ENCODE data around the gene FFAR4.
"Not testable (repeated sequence)": the region's sequence is repeated elsewhere in the genome, so short reads cannot be mapped to it uniquely, and the experiment has no call there.

The FFAR4 gene

DNA sequence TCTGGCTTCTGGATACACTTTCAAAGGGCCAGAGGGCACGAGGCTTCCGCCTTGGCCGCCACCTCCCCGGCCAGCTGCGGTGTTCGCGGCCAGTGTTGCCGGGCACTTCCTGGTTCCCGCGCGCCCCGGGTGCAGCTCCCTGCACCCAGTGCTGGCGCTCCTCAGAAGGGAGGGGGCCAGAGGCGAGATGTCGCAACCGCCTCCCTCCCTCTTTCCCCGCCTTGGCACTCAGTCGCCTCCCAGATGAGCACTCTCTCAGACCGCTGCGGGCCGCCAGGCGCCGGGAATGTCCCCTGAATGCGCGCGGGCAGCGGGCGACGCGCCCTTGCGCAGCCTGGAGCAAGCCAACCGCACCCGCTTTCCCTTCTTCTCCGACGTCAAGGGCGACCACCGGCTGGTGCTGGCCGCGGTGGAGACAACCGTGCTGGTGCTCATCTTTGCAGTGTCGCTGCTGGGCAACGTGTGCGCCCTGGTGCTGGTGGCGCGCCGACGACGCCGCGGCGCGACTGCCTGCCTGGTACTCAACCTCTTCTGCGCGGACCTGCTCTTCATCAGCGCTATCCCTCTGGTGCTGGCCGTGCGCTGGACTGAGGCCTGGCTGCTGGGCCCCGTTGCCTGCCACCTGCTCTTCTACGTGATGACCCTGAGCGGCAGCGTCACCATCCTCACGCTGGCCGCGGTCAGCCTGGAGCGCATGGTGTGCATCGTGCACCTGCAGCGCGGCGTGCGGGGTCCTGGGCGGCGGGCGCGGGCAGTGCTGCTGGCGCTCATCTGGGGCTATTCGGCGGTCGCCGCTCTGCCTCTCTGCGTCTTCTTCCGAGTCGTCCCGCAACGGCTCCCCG is at the start of gene FFAR4:
Gene FFAR4, plus strand, starts transcription at position 231 of the 842 bp plus-strand sequence. Its CDS starts 56 bp downstream, at position 287.
- no peak for DNase-seq

DNA sequence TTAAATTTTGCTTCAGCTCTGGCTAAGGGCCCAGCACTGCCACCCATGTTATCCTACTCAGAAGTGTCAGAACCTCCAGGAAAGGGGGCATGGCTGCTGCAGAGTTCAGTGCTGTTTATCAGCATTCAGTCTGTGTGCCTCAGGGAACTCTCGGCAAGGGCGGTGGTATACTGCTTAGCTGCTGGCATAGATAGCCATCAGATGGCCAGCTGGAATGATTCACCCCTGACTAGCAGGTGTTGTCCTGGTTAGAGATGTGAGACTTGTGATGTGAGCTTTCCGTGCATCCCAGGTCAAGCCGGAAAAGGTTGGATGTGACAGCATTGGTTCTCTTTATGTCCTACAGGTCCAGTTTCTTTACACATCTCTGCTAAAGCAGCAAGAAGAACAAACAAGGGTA is 47.9 kb upstream of the FFAR4 start:
- DNase-seq = no peak

DNA sequence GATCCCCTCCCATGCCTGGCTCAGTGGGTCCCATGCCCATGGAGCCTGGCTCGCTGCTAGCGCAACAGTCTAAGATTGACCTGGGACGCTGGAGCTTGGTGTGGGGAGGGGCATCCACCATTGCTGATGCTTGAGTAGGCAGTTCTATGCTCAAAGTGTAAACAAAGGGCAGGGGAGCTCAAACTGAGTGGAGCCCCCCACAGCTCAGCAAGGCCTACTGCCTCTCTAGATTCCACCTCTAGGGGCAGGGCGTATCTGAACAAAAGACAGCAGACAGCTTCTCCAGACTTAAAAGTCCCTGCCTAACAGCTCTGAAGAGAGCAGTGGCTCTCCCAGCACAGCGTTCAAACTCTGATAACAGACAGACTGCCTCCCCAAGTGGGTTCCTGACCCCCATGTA is 31.2 kb upstream of the FFAR4 start:
- no peak for DNase-seq

DNA sequence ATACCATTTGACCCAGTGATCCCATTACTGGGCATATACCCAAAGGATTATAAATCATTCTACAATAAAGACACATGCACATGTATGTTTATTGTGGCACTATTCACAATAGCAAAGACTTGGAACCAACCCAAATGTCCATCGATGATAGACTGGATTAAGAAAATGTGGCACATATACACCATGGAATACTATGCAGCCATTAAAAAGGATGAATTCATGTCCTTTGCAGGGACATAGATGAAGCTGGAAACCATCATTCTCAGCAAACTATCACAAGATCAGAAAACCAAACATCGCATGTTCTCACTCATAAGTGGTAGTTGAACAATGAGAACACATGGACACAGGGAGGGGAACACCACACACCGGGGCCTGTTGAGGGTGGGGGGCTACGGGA is 25.6 kb upstream of the FFAR4 start:
- DNase-seq = not testable (repeated sequence)

DNA sequence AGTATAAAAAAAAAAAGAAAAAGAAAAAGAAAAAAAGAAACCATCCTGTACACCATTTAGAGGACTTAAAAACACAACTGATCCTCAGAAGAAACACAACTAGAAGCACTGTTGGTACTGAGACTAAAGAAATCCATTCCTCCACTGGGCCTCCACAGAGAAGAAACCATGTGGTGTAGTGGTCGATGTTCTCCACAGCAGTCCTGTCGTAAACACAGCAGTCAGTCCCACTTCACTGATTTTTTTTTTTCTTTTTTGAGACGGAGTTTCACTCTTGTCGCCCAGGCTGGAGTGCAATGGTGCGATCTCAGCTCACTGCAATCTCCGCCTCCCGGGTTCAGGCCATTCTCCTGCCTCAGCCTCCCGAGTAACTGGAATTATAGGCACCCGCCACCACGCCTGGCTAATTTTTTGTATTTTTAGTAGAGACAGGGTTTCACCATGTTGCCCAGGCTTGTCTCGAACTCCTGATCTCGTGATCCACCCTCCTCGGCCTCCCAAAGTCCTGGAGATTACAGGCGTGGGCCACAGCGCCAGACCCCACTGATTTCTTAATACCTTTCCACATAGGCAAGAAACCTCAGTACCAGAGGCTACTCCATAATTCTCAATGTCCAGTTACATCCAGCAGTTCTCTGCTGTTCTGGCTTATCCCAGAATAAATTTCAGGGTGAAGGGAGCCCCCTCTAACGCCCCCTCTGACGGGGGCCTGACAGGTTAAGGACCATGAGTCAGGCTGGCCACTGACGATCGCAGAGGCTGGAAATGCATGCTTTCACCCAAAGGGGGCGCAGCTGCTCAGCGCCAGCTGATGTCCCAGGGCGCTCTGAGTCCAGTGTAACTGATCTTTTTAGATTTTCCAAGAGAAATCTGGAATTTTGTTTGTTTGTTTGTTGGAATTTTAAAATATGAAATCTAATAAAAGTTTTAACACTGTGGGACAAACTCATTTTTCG is 24.8 kb upstream of the FFAR4 start:
- no peak for DNase-seq

DNA sequence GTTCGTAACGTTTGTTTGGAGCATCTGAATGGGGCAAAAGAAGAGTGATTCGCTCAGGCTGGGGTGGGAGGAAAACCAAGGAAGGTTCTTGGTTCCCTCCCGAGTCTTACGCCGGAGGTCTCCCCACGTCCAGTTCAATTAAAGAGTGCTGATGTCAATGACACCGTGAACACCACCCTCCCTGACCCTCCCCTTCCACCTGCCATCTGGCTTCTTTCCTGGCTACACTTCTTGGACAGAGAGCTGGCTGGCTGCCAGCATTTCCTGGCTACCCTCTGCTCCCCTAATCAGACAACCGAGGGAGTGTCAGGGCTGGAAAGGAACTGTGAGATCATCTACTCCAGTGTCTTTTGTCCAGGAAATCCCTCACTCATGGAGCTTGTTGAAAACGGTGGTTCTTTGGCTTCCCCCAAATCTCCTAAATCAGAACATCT is 24.1 kb upstream of the FFAR4 start:
- DNase-seq = no peak

DNA sequence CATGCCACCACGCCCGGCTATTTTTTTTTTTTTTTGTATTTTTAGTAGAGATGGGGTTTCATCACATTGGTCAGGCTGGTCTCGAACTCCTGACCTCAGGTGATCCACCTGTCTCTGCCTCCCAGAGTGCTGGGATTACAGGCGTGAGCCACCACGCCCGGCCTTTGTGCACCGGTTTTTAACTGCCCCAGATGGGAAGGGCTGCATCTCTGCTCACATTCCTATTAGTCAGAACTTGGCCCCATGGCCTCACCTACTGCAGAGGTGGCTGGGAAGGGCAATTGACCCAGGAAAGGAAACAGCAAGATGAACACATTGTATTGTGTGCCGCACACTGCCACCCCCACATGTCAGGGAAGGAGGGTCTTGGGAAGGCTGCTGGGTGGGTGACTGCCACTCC is 19.5 kb upstream of the FFAR4 start:
- not testable (repeated sequence) for DNase-seq

DNA sequence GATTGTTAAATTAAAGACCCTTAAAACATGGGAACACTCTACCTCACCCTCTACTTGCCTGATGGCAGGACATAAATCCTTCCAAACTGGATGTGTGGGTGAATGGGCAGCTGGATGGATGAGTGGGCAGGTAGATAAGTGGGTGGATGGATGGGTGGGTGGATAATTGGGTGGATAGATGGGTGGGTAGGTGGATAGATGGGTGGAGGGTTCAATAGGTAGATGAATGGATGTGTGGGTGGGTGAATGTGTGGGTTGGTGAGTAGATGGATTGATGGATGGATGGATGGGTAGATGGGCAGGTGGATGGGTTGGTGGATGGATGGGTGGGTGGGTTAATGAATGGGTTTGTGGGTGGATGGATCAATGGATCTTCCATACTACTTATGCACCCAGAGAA is 18.9 kb upstream of the FFAR4 start:
- no peak for DNase-seq

DNA sequence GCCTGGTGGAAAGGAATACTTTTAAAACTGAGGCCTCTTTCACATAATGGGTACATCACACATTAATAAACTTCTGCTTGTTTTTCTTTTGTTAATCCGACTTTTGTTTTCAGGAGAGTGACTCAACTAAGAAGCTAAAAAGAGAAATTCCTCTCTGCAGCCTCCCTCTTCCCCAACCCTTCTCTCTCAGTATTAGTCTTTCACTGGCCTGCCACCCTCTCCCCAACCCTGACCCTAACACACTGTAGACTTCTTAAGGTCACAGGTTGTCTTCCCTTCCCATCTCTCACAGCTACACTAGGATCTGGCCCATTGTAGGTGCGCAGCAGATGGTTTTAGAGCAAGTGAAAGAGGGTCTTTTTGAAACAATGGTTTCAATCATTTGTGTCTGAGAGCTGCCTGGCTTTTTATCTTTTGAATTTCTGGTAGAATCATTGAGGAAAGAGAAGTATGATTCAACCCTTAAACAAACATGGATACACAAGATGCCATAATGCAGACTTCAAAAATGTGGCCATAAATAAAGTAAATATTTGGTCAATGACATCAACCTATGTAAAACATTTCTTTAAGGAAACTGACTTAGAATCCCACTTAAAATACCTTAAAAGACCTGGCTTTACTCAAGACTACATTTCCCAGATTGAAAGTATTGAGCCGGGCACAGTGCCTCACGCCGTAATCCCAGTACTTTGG is 17.9 kb upstream of the FFAR4 start:
- no peak for DNase-seq

DNA sequence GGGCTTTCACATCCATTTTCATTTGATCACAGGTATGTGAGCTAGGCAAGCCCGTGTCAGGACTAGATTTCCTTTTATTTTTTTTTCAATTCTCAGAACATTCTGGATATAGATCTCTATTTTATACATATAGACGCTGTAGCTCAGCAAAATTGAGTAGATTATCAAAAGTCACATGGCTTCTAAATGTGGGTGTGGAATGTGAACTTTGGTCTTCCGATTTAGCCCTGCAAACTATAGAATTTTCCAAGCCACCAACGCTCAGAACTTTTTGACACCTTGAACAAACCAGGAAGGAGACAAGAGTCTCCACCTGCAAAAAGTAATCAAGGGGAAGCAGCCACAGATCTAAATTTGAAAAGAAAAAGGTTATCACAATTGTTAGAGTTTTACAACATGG is 15.9 kb upstream of the FFAR4 start:
- DNase-seq = no peak

DNA sequence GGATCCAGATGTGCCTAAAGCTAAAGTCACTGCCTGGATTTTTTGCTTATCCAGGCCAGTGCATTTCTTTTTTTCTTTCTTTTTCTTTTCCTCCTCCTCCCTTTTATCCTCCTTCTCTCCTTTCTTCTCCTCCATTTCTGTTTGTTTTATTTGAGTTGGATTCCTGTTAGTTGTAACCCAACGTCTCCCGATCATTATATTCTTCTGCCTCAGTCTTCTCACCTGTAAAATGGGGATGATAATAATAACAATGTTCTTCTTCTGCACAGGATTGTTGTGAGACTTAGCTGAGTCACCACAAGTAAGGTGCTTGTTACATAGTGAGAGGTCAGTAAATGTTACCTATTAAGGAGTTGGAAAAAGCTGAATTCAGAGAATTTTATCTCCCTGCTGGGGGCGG is 13.7 kb upstream of the FFAR4 start:
- no peak for DNase-seq

DNA sequence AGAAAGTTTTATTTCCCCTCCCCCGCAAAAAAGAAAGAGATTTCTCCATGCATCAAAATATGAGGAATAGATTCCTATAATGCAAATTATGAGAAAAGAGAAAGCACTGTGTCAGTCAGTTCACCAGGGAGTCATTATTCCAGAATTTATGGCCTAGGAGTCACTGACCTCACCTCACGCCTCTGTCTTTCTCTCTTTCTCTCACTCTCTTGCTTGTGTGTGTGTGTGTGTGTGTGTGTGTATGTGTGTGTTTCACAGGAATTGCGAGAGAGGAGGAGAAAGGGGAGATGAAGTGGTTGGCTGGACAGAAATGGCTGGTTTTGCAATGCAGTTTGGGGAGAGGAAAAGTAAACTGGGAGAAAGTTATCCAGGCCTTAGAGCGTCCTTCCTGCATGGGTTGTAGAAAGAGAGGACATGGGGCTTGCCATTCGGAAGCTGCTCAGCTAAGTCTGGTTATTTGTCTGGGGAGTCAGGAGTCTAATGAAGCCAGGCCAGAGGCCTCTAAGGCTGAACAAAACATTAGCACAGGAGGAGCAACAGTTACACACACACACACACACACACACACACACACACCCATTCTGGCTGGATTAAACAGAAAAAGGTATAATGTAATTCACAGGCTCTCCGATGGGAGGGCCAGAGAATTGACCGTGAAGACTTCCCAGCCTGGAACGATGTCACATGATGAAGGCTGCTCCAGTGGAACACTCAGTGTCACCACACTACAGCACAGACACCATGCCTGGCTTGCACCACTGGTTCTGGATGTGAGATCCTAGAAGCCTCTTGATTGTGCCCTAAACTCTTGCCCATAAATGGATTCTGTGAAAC is 12.8 kb upstream of the FFAR4 start:
- no peak for DNase-seq

DNA sequence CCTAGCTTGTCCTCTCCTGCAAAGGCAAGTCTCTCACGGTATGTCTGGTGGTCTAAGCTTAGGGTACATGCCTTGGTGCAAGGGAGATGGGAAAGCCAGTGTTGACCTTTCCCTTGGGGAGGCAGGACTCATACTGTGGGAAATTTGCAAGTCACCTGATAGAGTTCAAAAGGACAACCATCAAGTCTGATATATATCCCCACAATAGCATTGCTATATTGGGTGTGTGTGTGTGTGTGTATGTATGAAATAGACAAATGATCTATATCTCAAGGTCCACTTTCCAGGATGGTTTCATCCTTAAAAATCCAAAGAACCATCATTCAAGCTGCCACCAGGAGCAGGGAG is 12.2 kb upstream of the FFAR4 start:
- no peak for DNase-seq

DNA sequence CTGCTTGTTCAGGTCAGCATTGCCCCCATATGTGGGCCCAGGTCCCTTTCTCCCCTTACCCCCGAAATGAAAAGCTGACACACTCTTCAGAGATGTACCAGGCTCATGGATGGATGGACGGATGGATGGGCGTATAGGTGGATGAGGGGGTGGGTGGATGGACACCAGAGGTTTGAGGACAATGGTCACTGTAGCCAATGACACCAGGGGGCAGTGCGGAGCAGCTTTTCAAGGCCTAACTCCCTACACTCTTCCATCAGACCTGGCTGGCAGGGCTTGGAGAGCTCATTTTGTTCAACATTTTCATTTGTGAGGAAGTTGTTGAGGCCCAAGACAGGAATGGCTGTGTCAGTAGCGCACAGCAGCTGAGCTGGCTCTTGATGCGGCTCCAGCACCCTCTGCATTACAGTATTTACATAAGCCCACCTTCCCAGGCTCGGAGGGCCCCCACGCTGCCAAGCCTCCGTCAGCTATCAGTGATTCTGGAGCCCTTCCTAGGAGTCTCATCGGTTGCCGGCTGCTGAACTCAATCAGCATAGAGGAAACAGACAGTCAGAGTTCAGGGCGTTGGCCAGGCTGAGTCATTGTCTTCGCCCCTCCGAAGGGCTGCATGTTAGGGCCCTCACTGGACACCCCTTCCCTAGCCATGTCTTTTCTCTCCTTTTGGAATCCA is 11.6 kb upstream of the FFAR4 start:
- peak; percentile 52 to 74 for DNase-seq

DNA sequence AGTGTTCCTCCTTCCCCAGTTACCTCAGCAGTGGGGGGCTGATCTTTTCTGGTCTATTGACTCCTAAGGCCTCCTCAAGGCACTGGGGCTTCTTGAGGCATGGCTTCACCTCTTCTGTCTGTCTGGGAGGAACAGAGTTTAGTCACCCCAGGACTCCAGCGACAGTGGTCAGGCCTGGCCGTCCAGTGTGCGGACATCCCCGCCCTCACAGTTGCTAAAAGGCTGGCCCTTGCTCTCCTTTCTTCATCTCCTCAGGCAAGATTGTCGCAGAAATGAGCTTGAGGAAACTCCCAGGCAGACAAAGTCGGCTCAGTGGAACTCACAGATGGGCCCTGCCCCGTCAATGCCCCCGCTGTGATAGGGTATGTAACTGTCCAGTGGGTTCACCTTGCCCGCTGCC is 7.0 kb upstream of the FFAR4 start:
- DNase-seq = no peak

DNA sequence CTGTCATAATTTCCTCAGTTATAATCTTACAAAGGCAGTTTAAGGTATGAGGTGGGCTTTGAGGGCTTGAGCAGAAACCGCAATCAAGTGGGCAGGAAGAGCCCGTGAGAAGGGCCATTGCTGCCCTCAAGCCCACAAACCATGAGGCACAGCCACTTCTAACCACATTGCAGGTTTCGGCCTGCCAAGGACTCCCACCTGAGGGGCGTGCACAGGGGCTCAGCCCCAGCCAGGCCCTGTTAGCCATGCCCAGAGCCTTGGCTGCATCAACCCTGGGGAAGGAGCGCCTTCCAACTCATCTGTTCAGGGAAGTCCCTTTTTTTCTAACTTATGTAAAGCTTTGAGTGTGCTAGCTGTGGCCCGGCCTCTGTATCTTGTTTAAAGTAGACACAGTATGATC is 5.9 kb upstream of the FFAR4 start:
- no peak for DNase-seq

DNA sequence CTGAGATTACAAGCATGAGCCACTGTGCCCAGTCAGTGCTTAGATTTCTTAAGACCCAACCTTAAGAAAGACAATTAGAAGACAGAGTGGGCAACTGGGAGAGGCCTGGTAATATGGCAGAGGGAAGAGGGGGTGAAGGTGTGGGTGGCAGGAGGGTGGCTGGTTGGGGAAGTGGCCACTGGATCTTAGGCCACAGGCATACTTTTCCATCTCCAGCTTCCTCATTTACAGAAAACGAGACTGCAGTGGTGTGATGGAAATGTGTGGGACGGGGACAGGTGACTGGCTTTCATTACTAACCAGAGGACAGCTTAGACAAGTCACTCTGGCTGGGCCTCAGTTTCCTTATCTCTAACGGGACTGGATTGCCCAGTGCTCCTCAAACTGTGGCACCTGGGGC is 1.0 kb upstream of the FFAR4 start:
- no peak for DNase-seq

DNA sequence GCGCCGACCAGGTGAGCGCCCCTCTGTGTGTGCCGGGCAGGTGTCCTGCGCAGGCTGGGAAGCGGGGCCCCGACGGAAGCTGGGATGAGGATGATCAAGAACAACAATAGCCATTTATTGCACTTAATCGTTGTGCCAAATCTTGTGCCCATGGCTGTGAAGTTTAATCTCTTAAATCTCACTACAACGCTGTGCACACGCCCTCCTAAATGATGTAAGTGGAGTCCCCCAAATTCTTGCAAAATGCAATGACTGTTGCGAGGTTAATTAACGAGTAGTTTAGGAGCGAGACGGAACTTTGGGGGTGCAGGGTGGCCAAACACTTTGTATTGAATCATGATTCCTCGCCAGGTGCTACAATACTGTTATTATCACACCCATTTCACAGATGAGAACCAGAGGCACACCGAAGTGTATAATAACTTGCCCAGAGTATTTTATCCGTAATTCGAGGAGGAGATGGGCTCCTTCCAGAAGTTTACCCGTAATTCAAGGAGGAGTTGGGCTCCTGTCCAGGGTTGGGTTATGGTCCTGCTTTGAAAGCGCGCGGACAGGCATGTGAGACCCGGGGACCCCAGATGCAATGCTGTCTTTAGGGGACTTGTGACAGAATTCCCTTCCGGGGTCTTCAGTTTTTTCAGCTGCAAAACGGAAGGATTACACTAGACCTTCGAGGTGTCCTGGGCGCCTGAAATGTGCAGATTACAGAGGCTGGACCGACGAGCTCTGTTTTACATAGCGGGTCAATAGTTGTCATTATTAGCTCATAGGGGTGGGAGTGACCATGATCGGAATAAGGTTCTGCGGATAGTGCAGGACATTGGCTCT is 1.0 kb downstream of the FFAR4 start:
- no peak for DNase-seq

DNA sequence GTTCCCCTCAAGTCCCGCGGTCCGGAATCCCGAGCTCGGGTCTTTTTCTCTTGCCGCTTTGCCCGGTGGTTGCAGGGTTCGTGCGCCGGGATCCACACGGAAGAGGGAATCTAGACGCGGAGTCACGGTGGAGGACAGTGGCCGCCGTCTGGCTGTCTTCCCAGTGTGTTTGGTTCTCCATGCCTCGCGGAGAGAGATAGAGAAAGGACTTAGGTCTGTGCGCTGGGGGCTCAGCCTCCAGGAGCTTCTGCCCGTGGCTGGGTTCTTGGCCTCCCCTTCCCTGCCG is 1.6 kb downstream of the FFAR4 start:
- DNase-seq = no peak

DNA sequence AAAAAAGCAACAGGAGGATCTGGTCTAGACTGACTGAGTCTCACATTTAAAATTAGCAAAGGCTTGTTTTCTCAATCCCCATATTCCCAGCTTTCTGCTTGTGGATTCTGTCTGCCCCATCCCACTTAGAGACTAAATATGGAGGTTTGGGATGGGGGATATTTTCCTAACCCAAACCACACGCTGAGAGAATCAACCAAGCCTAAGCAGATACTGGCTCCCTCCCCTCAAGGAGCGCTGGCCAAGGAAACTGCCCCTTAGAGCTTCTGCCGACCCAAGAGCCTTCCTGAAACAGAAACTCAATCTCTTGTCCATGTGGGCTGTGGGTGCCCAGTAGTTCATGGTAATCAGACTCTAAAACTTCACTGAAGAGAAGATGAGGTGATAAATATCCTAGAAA is 3.9 kb downstream of the FFAR4 start:
- DNase-seq = no peak

DNA sequence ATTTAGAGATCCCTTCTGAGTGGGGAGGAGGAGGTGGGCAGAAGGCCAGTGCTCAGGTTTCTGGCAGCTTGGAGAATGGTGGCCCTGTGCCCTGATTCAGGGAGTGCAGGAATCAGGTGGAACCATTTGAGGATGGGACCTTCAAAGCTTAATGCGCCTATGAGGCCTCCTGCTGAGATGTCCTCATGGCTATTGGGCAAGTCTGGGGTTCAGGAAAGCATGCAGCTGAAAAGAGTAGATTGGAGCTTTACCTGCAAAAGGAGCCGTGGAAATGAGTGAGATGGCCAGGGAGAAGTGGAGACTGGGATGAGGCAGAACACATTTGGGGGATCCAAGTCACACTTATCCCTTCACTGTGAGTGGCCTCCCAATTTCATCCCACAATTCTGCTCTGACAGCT is 6.1 kb downstream of the FFAR4 start:
- DNase-seq = no peak
